BLaER1 (cell line): ENCODE results near the gene SCMH1.

Source experiments
- H3K27ac ChIP-seq: shearing (Covaris generic); formaldehyde crosslinking; 2 replicates; pipeline ENCODE4 v1.8.1; 2022
- H3K27me3 ChIP-seq: shearing (Covaris generic); formaldehyde crosslinking; 2 replicates; pipeline ENCODE4 v1.8.1; 2022
- H3K36me3 ChIP-seq: shearing (Covaris generic); formaldehyde crosslinking; 2 replicates; pipeline ENCODE4 v1.8.1; 2022
- H3K4me1 ChIP-seq: shearing (Covaris generic); formaldehyde crosslinking; 2 replicates; pipeline ENCODE4 v1.8.1; 2022
- H3K4me2 ChIP-seq: shearing (Covaris generic); formaldehyde crosslinking; 2 replicates; pipeline ENCODE4 v1.8.1; 2022
- H3K4me3 ChIP-seq: shearing (Covaris generic); formaldehyde crosslinking; 2 replicates; pipeline ENCODE4 v1.8.1; 2022
- H3K9ac ChIP-seq: shearing (Covaris generic); formaldehyde crosslinking; 2 replicates; pipeline ENCODE4 v1.8.1; 2022
- H3K9me3 ChIP-seq: shearing (Covaris generic); formaldehyde crosslinking; 2 replicates; pipeline ENCODE4 v1.8.1; 2022
- H4K20me1 ChIP-seq: shearing (Covaris generic); formaldehyde crosslinking; 2 replicates; pipeline ENCODE4 v1.8.1; 2022
- Cebpa-rat ChIP-seq: shearing (Covaris generic); IDR thresholded peaks from 2 replicates; pipeline ENCODE4 v1.8.1; 2022

The SCMH1 gene

DNA sequence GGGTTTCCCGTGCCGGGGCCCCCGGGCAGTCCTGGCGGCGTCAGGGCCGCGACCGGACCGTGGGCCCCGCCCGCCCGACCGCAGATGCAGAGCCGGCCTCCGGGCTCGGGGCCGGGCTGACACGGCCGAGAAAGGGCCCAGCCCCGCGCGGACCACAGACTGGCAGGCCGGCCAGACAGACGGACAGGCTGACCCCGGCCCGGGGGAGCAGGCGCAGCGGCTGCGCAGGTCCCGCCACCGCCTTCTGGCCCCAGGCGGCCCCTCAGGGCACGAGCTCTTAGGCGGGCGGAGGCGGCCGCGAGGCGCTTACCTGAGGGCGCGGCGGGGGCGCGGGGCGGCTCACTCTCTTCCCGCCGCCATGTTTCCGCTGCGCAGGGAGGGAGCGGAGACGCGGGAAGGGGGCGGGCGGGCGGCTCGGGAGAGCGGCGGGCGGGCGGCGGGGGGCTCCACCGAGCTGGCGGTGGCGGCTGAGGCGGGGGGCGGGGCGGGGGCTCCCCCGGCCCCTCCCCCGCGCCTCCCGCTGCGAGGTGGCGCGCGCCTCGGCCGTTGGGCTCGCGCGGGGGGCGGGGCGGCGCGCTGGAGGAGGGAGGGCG lies at the start of gene SCMH1:
Gene SCMH1, minus strand, starts transcription at position 558 of the 593 bp plus-strand sequence. CDS start 56,173 bp downstream, outside the sequence.
- Histone ChIP-seq H4K20me1 (peaks cover 34% of the 10 kb centered on the region), H3K27ac (peak within 1 kb of the TSS; percentile 98), H3K4me2 (peak within 1 kb of the TSS; percentile 86), H3K9me3 (no peaks in the 10 kb centered on the region), H3K9ac (peak within 1 kb of the TSS; percentile 97), H3K4me1 (peaks cover 80% of the 10 kb centered on the region), H3K36me3 (peaks cover 5% of the 10 kb centered on the region), H3K27me3 (no peaks in the 10 kb centered on the region), H3K4me3 (peak within 1 kb of the TSS; percentile 87)
- TF ChIP-seq Cebpa-rat: no peak

GRCh38 chr1:41291195-41291594 lies 49.1 kb upstream of the SCMH1 start:
- Histone ChIP-seq H3K4me1 (no peaks in the 10 kb centered on the region), H3K9me3 (no peaks in the 10 kb centered on the region), H3K9ac (no peak overlapping the region), H3K4me3 (no peak overlapping the region), H3K27me3 (no peaks in the 10 kb centered on the region), H3K36me3 (no peaks in the 10 kb centered on the region), H3K4me2 (no peak overlapping the region), H4K20me1 (no peaks in the 10 kb centered on the region), H3K27ac (no peak overlapping the region)
- TF ChIP-seq Cebpa-rat: no peak

GRCh38 chr1:41289196-41289595 lies 47.1 kb upstream of the SCMH1 start:
- no peak overlapping the region for H3K4me2 ChIP-seq
- no peaks in the 10 kb centered on the region for H3K36me3 ChIP-seq
- no peaks in the 10 kb centered on the region for H3K27me3 ChIP-seq
- no peaks in the 10 kb centered on the region for H4K20me1 ChIP-seq
- no peak overlapping the region for H3K4me3 ChIP-seq
- no peak for TF ChIP-seq Cebpa-rat
- no peak overlapping the region for H3K9ac ChIP-seq
- H3K27ac ChIP-seq: no peak overlapping the region
- H3K9me3 ChIP-seq: no peaks in the 10 kb centered on the region
- no peaks in the 10 kb centered on the region for H3K4me1 ChIP-seq

DNA sequence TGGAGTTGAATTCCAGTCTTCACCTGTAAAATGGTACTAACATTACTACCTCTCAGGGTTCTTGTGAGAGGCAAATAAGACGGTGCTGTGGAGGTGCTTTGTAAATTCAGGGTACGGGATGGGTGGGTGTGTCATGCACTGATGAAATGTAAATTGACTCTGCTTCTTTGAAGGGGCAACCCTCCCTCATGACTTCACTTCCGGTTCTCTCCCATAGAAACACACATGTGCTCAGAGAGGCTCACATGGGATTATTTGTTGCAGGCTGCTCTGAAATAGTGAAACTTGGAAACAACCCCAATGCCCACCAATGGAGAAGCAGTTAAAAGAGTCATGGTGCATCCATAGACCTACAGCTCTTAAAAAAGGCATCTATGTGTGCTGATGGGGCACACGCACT lies 44.9 kb upstream of the SCMH1 start:
- no peak for TF ChIP-seq Cebpa-rat
- H4K20me1 ChIP-seq: no peaks in the 10 kb centered on the region
- no peak overlapping the region for H3K27ac ChIP-seq
- 0 out of 2 replicates have a peak, but pooled peaks cover 9% of the 10 kb centered on the region for H3K4me1 ChIP-seq
- H3K4me2 ChIP-seq: no peak overlapping the region
- H3K4me3 ChIP-seq: no peak overlapping the region
- no peaks in the 10 kb centered on the region for H3K36me3 ChIP-seq
- H3K9me3 ChIP-seq: no peaks in the 10 kb centered on the region
- H3K9ac ChIP-seq: no peak overlapping the region
- no peaks in the 10 kb centered on the region for H3K27me3 ChIP-seq

DNA sequence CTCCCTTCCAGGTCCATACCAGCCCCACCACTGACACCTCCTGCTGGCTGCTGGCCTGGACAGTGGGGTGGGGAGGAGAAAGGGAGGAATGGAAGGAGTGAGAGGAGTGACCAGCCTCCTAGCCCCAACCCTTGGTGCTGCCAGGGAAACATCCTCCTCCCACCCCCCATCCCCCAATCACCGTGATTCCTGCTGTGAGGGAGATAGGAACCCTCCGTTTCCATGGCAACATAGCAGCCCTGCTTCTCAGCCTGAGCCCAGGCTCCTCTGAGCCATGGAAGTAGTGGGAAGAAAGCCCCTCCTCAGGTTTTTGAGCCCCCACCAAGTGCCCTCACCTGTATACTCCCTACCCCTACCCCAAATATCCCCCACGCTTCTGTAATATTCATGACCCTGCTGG lies 44.4 kb upstream of the SCMH1 start:
- Histone ChIP-seq H3K27ac (no peak overlapping the region), H3K27me3 (no peaks in the 10 kb centered on the region), H3K4me3 (no peak overlapping the region), H3K9ac (no peak overlapping the region), H3K4me2 (no peak overlapping the region), H4K20me1 (no peaks in the 10 kb centered on the region), H3K36me3 (no peaks in the 10 kb centered on the region), H3K9me3 (no peaks in the 10 kb centered on the region), H3K4me1 (0 out of 2 replicates have a peak, but pooled peaks cover 9% of the 10 kb centered on the region)
- TF ChIP-seq Cebpa-rat: no peak

DNA sequence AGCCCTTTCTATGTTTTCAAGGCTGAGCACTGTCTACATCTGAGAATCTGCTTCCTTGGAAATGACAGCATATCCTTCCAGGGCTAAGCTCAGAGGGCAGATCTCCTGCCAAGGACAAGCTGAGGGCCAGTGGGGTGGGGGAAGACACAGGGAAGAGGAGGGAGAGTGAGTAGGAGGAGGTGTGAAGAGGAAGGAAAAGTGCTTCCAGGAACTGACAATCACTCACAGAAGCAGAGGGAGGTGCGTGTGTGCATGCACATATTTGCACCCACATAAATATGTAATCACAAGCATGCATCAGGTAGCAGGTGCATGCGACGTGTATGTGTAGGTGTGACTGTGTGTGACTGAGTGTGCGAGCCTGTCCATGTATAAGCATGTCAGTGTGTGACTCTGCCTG lies 43.7 kb upstream of the SCMH1 start:
- H3K9ac ChIP-seq: no peak overlapping the region
- TF ChIP-seq Cebpa-rat: no peak
- no peaks in the 10 kb centered on the region for H3K27me3 ChIP-seq
- no peak overlapping the region for H3K27ac ChIP-seq
- H3K4me1 ChIP-seq: 0 out of 2 replicates have a peak, but pooled peaks cover 9% of the 10 kb centered on the region
- H3K4me3 ChIP-seq: no peak overlapping the region
- no peaks in the 10 kb centered on the region for H3K36me3 ChIP-seq
- H3K9me3 ChIP-seq: no peaks in the 10 kb centered on the region
- H4K20me1 ChIP-seq: no peaks in the 10 kb centered on the region
- no peak overlapping the region for H3K4me2 ChIP-seq

DNA sequence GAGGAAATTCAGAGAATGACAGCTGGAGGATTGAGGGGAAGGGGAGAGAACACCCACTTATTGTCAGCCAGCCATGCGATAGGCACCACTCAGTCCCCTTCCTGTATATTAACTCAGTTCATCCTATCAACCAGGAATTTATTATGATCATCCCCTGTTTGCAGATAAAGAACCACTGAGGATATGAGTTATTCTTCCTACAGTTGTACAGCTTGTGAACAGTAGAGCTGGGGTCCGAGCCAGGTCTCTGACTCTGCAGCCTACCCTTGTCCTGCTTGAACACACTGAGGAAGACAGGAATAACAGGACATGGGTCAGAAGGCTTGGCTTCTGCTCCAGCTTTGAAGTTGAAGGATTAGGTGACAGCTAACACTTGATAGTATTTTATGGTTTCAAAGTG lies 42.0 kb upstream of the SCMH1 start:
- Histone ChIP-seq H3K9me3 (no peaks in the 10 kb centered on the region), H3K9ac (no peak overlapping the region), H4K20me1 (no peaks in the 10 kb centered on the region), H3K27ac (no peak overlapping the region), H3K4me2 (no peak overlapping the region), H3K4me3 (no peak overlapping the region), H3K4me1 (0 out of 2 replicates have a peak, but pooled peaks cover 9% of the 10 kb centered on the region), H3K27me3 (no peaks in the 10 kb centered on the region), H3K36me3 (no peaks in the 10 kb centered on the region)
- no peak for TF ChIP-seq Cebpa-rat

DNA sequence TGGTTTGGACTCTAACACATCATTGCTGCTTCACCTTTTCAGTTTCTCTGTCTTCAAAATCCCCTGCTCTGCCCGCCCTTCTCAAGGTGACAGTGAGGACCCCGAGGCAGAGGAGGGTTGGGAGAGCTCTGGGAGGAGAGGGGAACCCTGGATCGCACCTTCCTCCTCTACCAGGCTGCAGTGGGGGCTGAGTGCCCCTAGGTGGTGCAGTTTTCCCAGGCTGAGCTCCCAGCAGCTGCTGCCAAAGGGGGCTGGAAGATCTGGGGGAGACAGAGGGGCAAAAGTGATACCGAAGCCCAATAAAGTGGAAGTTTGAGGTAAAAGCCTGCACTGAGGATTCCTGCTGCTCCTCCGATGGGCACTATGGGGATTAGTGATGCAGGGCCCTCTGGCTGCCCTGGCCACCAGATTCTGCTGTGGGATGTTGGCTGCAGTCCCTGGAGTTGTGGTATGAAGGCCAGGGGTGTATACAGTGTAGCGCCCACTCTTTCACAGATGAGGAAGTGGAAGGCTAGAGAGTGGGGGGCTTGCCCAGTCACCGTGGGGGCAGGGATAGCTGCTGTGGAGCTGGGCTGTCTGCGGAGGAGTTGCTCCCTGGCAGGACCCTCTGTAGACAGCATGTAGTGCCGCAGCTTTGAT lies 40.7 kb upstream of the SCMH1 start:
- Histone ChIP-seq H3K4me1 (peaks cover 14% of the 10 kb centered on the region), H3K36me3 (no peaks in the 10 kb centered on the region), H3K4me2 (no peak overlapping the region), H4K20me1 (no peaks in the 10 kb centered on the region), H3K27me3 (no peaks in the 10 kb centered on the region), H3K9ac (no peak overlapping the region), H3K27ac (no peak overlapping the region), H3K9me3 (no peaks in the 10 kb centered on the region), H3K4me3 (no peak overlapping the region)
- no peak for TF ChIP-seq Cebpa-rat

- Histone ChIP-seq H3K4me2 (no peak overlapping the region), H3K9me3 (no peaks in the 10 kb centered on the region), H3K27ac (no peak overlapping the region), H3K4me3 (no peak overlapping the region), H4K20me1 (no peaks in the 10 kb centered on the region), H3K36me3 (no peaks in the 10 kb centered on the region), H3K4me1 (peaks cover 23% of the 10 kb centered on the region), H3K27me3 (no peaks in the 10 kb centered on the region), H3K9ac (no peak overlapping the region)
- TF ChIP-seq Cebpa-rat: no peak
These were observed 39.2 kb upstream of the SCMH1 start for GRCh38 chr1:41281334-41281733.

DNA sequence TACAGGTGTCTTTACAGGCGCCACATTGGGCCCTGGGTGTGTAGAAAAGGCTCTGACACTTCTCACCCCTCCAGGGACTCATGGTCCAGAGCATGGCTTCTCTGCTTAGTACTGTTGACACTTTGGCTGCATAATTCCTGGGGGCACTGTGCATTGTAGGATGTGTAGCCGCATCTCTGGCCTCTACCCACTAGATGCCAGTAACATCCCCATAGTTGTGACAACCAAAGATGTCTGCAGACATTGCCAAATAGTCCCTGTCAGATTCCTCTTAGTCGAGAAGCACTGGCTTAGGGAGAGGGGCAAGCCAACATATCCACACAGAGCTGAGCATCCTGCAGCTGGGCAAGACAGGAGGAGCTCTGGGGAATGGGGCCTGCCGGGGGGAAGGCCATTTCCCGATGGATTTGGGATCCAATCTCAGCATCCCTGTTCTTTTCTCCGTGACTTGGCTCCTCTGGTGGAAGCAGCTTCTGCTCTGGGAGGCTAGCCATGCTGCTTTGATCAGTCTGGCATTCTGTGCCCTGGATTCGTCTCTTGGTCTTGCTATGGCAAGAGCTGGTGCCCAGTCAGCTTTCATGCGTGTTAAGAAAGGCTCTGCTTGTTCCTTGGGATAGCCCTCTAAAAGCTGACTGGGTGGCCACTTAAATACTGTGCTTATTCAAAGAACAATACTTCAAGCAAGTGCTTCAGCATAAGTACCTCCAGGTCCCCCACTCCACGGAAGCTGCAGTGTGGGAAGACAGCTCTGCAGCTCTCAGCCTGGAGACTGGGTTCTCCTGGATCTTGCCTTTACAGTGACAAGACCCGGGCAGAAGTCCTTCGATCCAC lies 38.3 kb upstream of the SCMH1 start:
- Histone ChIP-seq H3K9me3 (no peaks in the 10 kb centered on the region), H3K4me1 (peaks cover 23% of the 10 kb centered on the region), H3K36me3 (no peaks in the 10 kb centered on the region), H3K27ac (no peak overlapping the region), H3K4me2 (no peak overlapping the region), H4K20me1 (no peaks in the 10 kb centered on the region), H3K4me3 (no peak overlapping the region), H3K9ac (no peak overlapping the region), H3K27me3 (no peaks in the 10 kb centered on the region)
- no peak for TF ChIP-seq Cebpa-rat
